ENCODE data around the gene PSMA6. TPM values are rescaled to one million over a fixed set of nuclear protein-coding genes. Genes with fewer than 3 reads are reported as not detected.
"Not testable (repeated sequence)": the region's sequence is repeated elsewhere in the genome, so short reads cannot be mapped to it uniquely, and the experiment has no call there.

The PSMA6 gene
- total and polyA plus RNA-seq, 3 experiments from 2014 or later = 305 to 400 (median 399) TPM

- H3K27ac Mint-ChIP-seq = peak overlapping the region in 4 of 8 donors; percentile 37 to 81 (median 74)
- H3K27me3 Mint-ChIP-seq; H3K9me3 ChIP-seq (ENCODE audit: low read length); H3K27me3 ChIP-seq (ENCODE audit: insufficient read depth, low read length, poor library complexity, severe bottlenecking); H3K4me3 ChIP-seq (ENCODE audit: low read length); H3K9me3 Mint-ChIP-seq; H3K4me3 Mint-ChIP-seq; H3K36me3 ChIP-seq (ENCODE audit: insufficient read depth, low read length); DNase-seq; H3K36me3 Mint-ChIP-seq: not testable (repeated sequence)
- H3K4me1 ChIP-seq (ENCODE audit: insufficient read depth, low read length) = peaks cover 22% of the 10 kb centered on the region
- peak overlapping the region; percentile 16 for H3K27ac ChIP-seq (ENCODE audit: low read depth, low read length)
- ChIA-PET CTCF (interaction anchor here (0.6 kb wide), 1 partner anchor 63 kb away, joined by 3 read pairs; no protein-coding TSS in a partner anchor), POLR2A (interaction anchor here (0.6 kb wide), 1 partner anchor 477 kb away, joined by 4 read pairs; no protein-coding TSS in a partner anchor)
- H3K4me1 Mint-ChIP-seq = peaks cover 25 to 44% (median 31%) of the 10 kb centered on the region in 3 donors
These were observed 44.0 kb downstream of the PSMA6 start for GRCh38 chr14:35336171-35336493.

GRCh38 chr14:35336494-35337268, 44.5 kb downstream of the PSMA6 start:
- Mint-ChIP-seq H3K4me3 (no peak overlapping the region), H3K4me1 (peaks cover 25 to 46% (median 29%) of the 10 kb centered on the region in 3 donors), H3K27me3 (peaks cover 0 to 2% of the 10 kb centered on the region in 2 donors), H3K36me3 (no peaks in the 10 kb centered on the region), H3K27ac (peak overlapping the region in 6 of 8 donors; percentile 57 to 81 (median 68)), H3K9me3 (no peaks in the 10 kb centered on the region)
- Histone ChIP-seq H3K36me3 (ENCODE audit: insufficient read depth, low read length) (no peaks in the 10 kb centered on the region), H3K9me3 (ENCODE audit: low read length) (no peaks in the 10 kb centered on the region), H3K4me3 (ENCODE audit: low read length) (no peak overlapping the region), H3K27me3 (ENCODE audit: insufficient read depth, low read length, poor library complexity, severe bottlenecking) (no peaks in the 10 kb centered on the region), H3K27ac (ENCODE audit: low read depth, low read length) (peak overlapping the region; percentile 16), H3K4me1 (ENCODE audit: insufficient read depth, low read length) (peaks cover 22% of the 10 kb centered on the region)
- ChIA-PET POLR2A (no interaction called here), CTCF (interaction anchor here (0.6 kb wide), 1 partner anchor 63 kb away, joined by 3 read pairs; no protein-coding TSS in a partner anchor)
- DNase-seq = no peak

GRCh38 chr14:35337269-35338255, 45.4 kb downstream of the PSMA6 start:
- H3K4me3 ChIP-seq (ENCODE audit: low read length) = no peak overlapping the region
- H3K9me3 Mint-ChIP-seq = no peaks in the 10 kb centered on the region
- no peak for DNase-seq
- no peaks in the 10 kb centered on the region for H3K36me3 ChIP-seq (ENCODE audit: insufficient read depth, low read length)
- H3K27me3 ChIP-seq (ENCODE audit: insufficient read depth, low read length, poor library complexity, severe bottlenecking) = no peaks in the 10 kb centered on the region
- H3K36me3 Mint-ChIP-seq = no peaks in the 10 kb centered on the region
- H3K4me1 Mint-ChIP-seq = peaks cover 18 to 37% (median 21%) of the 10 kb centered on the region in 3 donors
- peak overlapping the region in 6 of 8 donors; percentile 22 to 81 (median 72) for H3K27ac Mint-ChIP-seq
- POLR2A ChIA-PET = no interaction called here
- H3K27ac ChIP-seq (ENCODE audit: low read depth, low read length) = no peak overlapping the region
- peaks cover 0 to 2% of the 10 kb centered on the region in 2 donors for H3K27me3 Mint-ChIP-seq
- no peak overlapping the region for H3K4me3 Mint-ChIP-seq
- peaks cover 19% of the 10 kb centered on the region for H3K4me1 ChIP-seq (ENCODE audit: insufficient read depth, low read length)
- no peaks in the 10 kb centered on the region for H3K9me3 ChIP-seq (ENCODE audit: low read length)
- CTCF ChIA-PET = no interaction called here

GRCh38 chr14:35338731-35339405, 46.7 kb downstream of the PSMA6 start:
- CTCF ChIA-PET = interaction anchor here (0.8 kb wide), 1 partner anchor 26 kb away, joined by 3 read pairs; no protein-coding TSS in a partner anchor
- H3K36me3 Mint-ChIP-seq = no peaks in the 10 kb centered on the region
- peaks cover 6% of the 10 kb centered on the region for H3K4me1 ChIP-seq (ENCODE audit: insufficient read depth, low read length)
- H3K4me3 ChIP-seq (ENCODE audit: low read length) = no peak overlapping the region
- peaks cover 5 to 24% (median 8%) of the 10 kb centered on the region in 3 donors for H3K4me1 Mint-ChIP-seq
- H3K27ac ChIP-seq (ENCODE audit: low read depth, low read length) = no peak overlapping the region
- peaks cover 0 to 2% of the 10 kb centered on the region in 2 donors for H3K27me3 Mint-ChIP-seq
- H3K27me3 ChIP-seq (ENCODE audit: insufficient read depth, low read length, poor library complexity, severe bottlenecking) = no peaks in the 10 kb centered on the region
- POLR2A ChIA-PET = interaction anchor here (0.6 kb wide), 1 partner anchor 66 kb away, joined by 4 read pairs; the partner anchor contains the start of gene NFKBIA
- peak overlapping the region in 1 of 8 donors; percentile 53 for H3K27ac Mint-ChIP-seq
- H3K4me3 Mint-ChIP-seq = no peak overlapping the region
- no peaks in the 10 kb centered on the region for H3K9me3 ChIP-seq (ENCODE audit: low read length)
- no peaks in the 10 kb centered on the region for H3K9me3 Mint-ChIP-seq
- H3K36me3 ChIP-seq (ENCODE audit: insufficient read depth, low read length) = no peaks in the 10 kb centered on the region
- no peak for DNase-seq

- H3K27ac Mint-ChIP-seq = peak overlapping the region in 1 of 8 donors; percentile 47
- peaks cover 0 to 18% (median 2%) of the 10 kb centered on the region in 3 donors for H3K4me1 Mint-ChIP-seq
- H3K9me3 Mint-ChIP-seq = no peaks in the 10 kb centered on the region
- no peak overlapping the region for H3K4me3 Mint-ChIP-seq
- ChIA-PET CTCF (interaction anchor here (0.8 to 1.0 kb wide), 2 partner anchors 25 to 28 kb away, joined by 3 read pairs; no protein-coding TSS in a partner anchor), POLR2A (interaction anchor here (1.3 kb wide), 1 partner anchor 64 kb away, joined by 5 read pairs; the partner anchor contains the start of gene NFKBIA)
- no peaks in the 10 kb centered on the region for H3K4me1 ChIP-seq (ENCODE audit: insufficient read depth, low read length)
- H3K27ac ChIP-seq (ENCODE audit: low read depth, low read length) = no peak overlapping the region
- H3K27me3 ChIP-seq (ENCODE audit: insufficient read depth, low read length, poor library complexity, severe bottlenecking) = no peaks in the 10 kb centered on the region
- no peaks in the 10 kb centered on the region for H3K9me3 ChIP-seq (ENCODE audit: low read length)
- no peaks in the 10 kb centered on the region for H3K36me3 ChIP-seq (ENCODE audit: insufficient read depth, low read length)
- no peaks in the 10 kb centered on the region for H3K36me3 Mint-ChIP-seq
- no peak overlapping the region for H3K4me3 ChIP-seq (ENCODE audit: low read length)
- H3K27me3 Mint-ChIP-seq = peaks cover 0 to 2% of the 10 kb centered on the region in 2 donors
- DNase-seq = no peak
These were observed 47.7 kb downstream of the PSMA6 start for GRCh38 chr14:35339761-35340406.

GRCh38 chr14:35340616-35341453, 48.7 kb downstream of the PSMA6 start:
- Mint-ChIP-seq H3K9me3 (no peaks in the 10 kb centered on the region), H3K27me3 (peaks cover 0 to 2% of the 10 kb centered on the region in 2 donors), H3K36me3 (no peaks in the 10 kb centered on the region), H3K4me1 (peaks cover 0 to 18% (median 2%) of the 10 kb centered on the region in 3 donors), H3K27ac (peak overlapping the region in 1 of 8 donors; percentile 52), H3K4me3 (peak overlapping the region in 1 of 7 donors; percentile 18)
- H3K9me3 ChIP-seq (ENCODE audit: low read length) = no peaks in the 10 kb centered on the region
- no peaks in the 10 kb centered on the region for H3K4me1 ChIP-seq (ENCODE audit: insufficient read depth, low read length)
- no peaks in the 10 kb centered on the region for H3K27me3 ChIP-seq (ENCODE audit: insufficient read depth, low read length, poor library complexity, severe bottlenecking)
- no peaks in the 10 kb centered on the region for H3K36me3 ChIP-seq (ENCODE audit: insufficient read depth, low read length)
- POLR2A ChIA-PET = interaction anchor here (1.3 kb wide), 1 partner anchor 63 kb away, joined by 5 read pairs; the partner anchor contains the start of gene NFKBIA
- no peak for DNase-seq
- H3K27ac ChIP-seq (ENCODE audit: low read depth, low read length) = no peak overlapping the region
- CTCF ChIA-PET = interaction anchor here (1.3 kb wide), 1 partner anchor 27 kb away, joined by 3 read pairs; no protein-coding TSS in a partner anchor
- no peak overlapping the region for H3K4me3 ChIP-seq (ENCODE audit: low read length)

All from CD8-positive, alpha-beta memory T cell (primary cell).